Pulmonary artery endothelial cell (primary cell): ENCODE data around the gene WWTR1. TPM values are rescaled to one million over a fixed set of nuclear protein-coding genes. Genes with fewer than 3 reads are reported as not detected.

Source experiments
- DNase-seq: peaks from one replicate; pipeline ENCODE4 v3.0.0-alpha.2; 2011; ENCODE audit warnings: low read depth, low spot score
- total RNA-seq: library from RNA; depleted of rRNA; stranded (reverse); fragments of >200 nt; gene quantifications from 2 replicates; pipeline ENCODE4 v1.2.3, GENCODE V29; 2014

The WWTR1 gene
- total RNA-seq, 1 donor from 2014 or later, result 117 TPM

GRCh38 chr3:149593418-149594160 lies 64.2 kb downstream of the WWTR1 start:
- DNase-seq, result no peak

DNA sequence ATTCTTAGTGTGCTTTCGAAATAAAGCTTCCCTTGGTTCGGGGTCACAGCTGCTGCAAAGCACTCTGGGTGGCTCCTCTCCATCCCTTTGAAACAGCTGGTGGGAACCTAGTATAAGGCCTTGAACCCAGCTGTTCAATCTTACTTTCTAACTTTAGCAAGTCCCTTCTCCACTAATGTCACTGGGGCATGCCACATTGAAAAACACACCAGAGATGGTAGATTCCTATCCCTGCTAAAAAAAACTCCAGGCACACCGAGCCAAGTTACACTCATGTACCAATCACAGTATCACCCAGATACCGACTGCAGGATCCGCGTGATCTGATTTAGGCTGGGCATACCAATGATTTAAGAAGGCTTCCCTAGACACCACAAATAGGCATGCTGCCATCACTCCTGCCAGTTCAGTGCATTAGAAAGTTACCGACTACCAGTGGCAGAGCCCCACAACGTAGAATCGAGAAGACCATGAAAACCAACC lies 65.0 kb downstream of the WWTR1 start:
- no peak for DNase-seq

GRCh38 chr3:149590691-149591441 lies 67.0 kb downstream of the WWTR1 start:
- no peak for DNase-seq

DNA sequence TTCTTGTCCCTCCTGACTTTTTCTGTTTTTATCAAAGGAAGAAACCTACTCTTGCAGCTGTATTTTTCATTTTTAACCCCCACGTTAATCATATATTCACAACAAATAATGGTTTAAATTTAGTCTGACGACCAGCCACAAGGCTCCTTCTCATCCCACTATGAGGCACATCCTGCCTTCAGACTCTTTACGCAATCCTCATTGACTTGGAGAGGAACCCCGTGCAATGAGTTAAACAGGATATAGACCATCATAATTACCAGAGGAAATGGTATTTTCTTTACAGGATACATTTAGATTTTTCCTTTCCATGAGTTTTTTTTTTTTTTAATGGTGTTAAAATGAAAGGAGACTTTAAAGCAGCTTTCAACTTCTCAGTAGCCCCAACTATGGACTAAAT lies 68.5 kb downstream of the WWTR1 start:
- no peak for DNase-seq

GRCh38 chr3:149588909-149589308 lies 68.9 kb downstream of the WWTR1 start:
- DNase-seq, result no peak

DNA sequence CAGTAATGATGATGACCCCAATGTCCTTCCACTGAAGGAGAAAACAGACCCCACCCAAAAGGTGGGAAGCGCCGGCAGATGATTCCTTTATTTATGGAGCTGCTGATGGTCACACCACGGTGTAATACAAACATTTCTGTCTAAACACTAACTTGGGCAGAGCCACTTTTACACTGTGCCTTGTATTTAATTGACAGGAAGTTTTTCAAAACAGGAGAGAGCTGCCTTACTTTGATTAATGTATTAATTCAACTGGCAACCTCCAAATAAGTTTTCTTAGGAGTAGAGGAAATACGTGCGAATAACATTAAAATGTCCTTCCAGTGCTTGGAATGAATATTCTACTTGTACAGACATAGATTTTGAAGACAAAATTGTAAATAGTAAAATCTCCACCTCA lies 70.4 kb downstream of the WWTR1 start:
- no peak for DNase-seq

DNA sequence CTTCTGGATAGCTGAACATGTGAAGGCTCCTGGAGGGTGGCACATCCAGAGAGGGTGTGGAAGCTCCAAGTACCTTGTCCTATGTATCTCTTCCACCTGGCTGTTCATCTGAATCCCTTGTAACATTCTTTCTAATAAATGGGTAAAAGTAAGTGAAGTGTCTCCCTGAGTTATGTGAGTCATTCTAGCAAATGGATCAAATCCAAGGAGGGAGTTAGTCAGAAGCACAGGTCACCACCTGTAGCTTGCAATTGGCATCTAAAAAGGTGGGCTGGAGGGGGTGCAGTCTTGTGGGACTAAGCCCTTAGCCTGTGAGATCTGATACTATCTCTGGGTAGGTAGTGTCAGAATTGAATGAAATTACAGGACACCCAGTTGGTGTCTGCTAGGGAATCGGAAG lies 71.0 kb downstream of the WWTR1 start:
- no peak for DNase-seq

- no peak for DNase-seq
Measured at GRCh38 chr3:149585401-149585726, 72.5 kb downstream of the WWTR1 start.

GRCh38 chr3:149583921-149584635 lies 73.7 kb downstream of the WWTR1 start:
- no peak for DNase-seq

- no peak for DNase-seq
Measured at GRCh38 chr3:149582395-149582794, 75.4 kb downstream of the WWTR1 start.

DNA sequence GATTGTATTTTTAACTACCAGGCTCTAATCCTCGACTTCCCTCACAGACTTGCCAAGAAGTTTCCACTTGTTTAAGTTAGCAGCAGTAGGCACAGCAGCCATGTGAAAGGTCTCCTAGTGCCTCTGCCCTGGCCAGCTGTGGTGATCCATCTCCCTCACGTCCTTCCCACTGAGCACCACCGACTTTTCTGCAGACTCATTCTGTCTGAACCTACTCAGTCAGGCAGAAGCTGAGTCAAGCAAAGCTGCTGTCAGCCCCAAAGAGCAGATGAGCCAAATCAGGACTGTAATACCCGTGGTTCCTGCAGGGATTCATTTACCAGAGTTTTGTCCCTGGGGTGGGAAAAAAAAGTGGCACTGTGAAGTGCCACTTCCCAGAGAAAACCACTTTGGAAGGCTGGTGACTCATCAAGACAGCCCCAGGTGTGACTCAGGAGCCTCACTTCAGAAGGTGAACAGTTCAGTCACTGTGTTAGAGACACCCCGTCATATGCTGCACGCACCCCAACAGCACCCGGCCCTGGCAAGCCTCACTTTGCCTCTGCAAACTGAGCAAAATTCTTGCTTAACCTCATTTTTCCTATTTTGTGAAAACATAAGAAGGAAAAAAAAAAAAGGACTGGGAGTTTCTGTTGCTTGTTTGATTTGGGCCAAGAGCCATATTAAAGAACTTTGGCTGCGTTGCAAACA lies 76.0 kb downstream of the WWTR1 start:
- DNase-seq, result no peak

- no peak for DNase-seq
Measured at GRCh38 chr3:149581248-149581647, 76.6 kb downstream of the WWTR1 start.

DNA sequence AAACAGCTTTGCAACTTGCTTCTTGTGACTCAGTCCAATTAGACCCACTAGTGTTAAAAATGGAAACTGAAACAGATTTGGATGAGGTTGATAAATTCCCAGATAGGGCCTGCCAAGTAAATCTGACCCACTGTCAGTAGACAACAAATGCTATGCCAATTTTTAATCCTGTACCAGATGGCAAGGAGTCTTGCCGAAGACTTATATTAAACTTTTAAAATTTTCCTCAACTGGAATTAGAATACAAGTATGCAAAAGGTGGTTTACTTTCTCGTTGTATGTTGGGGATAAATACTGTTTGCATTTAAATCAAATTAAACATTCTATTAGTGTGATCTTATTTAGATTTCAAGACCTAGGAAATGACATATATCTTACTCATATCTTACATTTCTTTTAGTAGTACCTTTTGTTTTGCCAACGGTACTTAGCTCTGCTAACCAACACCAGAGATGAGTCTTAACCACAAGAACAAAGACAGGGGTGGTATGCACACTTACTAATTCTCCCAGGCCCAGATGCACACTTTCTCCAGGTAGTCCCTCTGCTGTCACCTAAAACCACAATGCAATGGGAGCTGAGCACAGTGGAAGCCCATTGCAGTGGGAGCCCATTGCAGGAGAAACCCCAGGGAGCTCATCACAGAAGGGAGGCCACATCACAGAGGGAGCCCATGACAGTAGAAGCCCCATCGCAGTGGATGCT lies 77.8 kb downstream of the WWTR1 start:
- DNase-seq, result no peak

DNA sequence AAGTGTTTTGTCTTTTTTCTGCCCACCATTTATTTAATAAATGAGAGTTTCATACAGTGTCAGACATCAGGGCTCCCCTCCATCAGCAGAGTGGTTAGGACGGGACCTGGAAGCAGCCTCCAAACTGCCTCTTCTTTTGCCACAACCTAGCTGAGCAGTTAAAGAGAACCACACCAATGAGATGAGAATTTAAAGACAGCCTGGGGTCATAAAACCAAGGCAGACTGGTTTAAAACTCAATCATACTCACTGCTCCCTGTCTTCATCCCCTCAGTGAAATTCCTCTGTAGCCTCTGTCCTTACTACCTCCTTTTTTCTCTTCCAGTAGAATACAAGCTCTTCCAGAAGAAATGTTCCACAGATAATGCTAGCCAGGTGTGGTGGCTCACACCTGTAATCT lies 78.7 kb downstream of the WWTR1 start:
- DNase-seq, result no peak

- no peak for DNase-seq
Measured at GRCh38 chr3:149577801-149578200, 80.0 kb downstream of the WWTR1 start.

DNA sequence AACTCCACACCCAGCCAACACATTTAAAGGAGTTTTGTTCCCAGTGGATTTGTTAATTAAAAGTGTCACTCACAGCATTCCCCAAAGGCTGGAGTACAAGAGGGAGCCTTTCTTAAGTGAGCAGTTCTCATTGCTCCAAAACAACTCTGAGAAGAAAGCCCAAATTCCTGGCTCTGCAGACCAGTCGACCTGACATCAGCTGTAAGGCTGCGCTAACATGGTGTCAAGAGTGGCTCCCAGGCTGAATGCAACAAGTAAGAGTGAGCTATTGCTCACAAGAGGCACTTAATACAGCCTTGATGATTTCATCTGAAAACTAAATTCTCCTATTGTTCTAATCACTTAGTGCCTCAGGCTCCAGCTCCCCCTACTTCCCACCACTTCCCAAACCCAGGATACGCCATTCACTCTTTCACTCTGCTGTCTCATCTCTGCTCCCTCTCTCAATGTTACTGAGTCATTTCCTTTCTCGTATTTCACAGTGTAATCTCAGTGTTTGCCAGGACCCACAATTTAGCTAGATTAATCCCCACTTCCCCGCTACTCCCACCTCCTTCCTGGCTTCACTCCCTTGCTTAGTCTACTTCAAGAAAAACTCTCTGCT lies 81.8 kb downstream of the WWTR1 start:
- peak; percentile 96 for DNase-seq

DNA sequence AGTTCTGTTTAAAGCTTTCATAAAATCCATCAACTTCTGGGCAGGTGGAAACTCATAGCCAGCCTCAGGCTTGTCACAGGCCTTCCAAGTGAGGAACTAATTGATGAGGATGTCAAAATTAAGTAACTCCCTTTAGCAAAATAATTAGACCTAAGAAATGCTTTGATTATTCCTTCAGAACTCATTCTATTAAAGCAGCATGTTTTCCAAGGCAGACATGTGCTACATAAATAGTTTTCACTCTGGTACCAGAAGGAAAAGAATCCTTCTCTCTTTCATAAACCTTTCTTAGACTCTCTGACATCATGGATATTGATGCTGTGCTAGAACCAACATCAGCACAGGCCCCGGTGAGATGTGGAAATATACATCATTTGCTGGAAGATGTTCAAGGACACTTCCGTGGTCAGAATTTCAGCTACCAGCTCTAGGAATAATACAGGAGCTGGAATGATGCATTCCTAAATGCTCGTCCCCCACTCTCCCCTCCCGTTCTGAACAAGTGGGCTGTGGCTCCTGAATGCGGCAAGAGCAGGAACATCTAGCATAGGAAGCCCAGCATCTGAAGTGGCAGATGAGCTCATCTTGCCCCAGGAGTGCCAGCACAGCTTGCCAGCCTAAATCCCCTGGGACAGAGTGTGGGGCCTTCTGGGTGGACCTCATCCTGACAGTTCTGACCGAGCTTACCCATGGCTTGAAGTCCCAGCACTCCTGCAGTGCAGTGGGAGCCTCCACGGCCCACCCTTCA lies 82.4 kb downstream of the WWTR1 start:
- no peak for DNase-seq

GRCh38 chr3:149572796-149573414 lies 84.9 kb downstream of the WWTR1 start:
- DNase-seq, result no peak

DNA sequence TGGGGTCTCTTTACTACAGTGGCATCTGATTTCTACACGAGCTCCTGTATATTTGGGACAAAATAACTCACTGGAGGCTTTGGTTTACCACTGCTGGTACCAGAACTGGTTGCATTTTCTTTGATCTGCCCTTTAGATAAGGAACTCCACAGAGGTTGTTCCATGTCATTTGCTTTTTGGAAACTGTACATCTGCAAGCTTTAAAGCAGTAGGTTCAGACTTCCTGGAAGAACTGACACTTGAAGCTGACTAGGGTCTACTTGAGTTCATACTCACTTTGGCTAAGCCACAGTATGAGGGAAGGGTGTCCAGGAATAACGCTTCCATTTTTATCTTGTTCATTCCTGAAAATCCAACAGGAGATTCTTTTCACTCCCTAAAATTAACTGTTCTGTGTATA lies 86.4 kb downstream of the WWTR1 start:
- no peak for DNase-seq

- DNase-seq, result no peak
Measured at GRCh38 chr3:149570016-149570415, 87.8 kb downstream of the WWTR1 start.
